GM12891 (cell line): ENCODE results near the gene MAPK8.
"Not testable (repeated sequence)": the region's sequence is repeated elsewhere in the genome, so short reads cannot be mapped to it uniquely, and the experiment has no call there.

ENCODE experiments used
- DNase-seq: peaks from one replicate; pipeline ENCODE4 v3.0.0; 2011; ENCODE audit warnings: low spot score; ENCODE audit not compliant: insufficient read length
- FAIRE-seq: peaks from 2 replicates; lab custom pipeline; 2011; peaks lifted over from hg19 to GRCh38; lab: Jason Lieb, UNC
- PAX5 ChIP-seq: IDR thresholded peaks from 2 replicates; pipeline ENCODE4 v1.6.1; 2011; ENCODE audit warnings: low read length, moderate library complexity, mild to moderate bottlenecking; ENCODE audit not compliant: insufficient read depth, severe bottlenecking
- POLR2A ChIP-seq: IDR thresholded peaks from 2 replicates; pipeline ENCODE4 v1.6.1; 2011; ENCODE audit warnings: low read depth, low read length, control low read depth
- POLR2AphosphoS5 ChIP-seq: IDR thresholded peaks from 2 replicates; pipeline ENCODE4 v1.6.1; 2011; ENCODE audit warnings: low read depth, low read length, control low read depth
- POU2F2 ChIP-seq: IDR thresholded peaks from 2 replicates; pipeline ENCODE4 v1.6.1; 2011; ENCODE audit warnings: low read depth, mild to moderate bottlenecking, control low read depth, low read length, moderate library complexity
- SPI1 ChIP-seq: IDR thresholded peaks from 2 replicates; pipeline ENCODE4 v1.6.1; 2011; ENCODE audit warnings: low read depth, low read length, control low read depth
- TAF1 ChIP-seq: IDR thresholded peaks from 2 replicates; pipeline ENCODE4 v1.6.1; 2011; ENCODE audit warnings: low read depth, low read length, control low read depth

The MAPK8 gene

GRCh38 chr10:48410503-48410902 lies 104.0 kb downstream of the MAPK8 start:
- DNase-seq (no peak), FAIRE-seq (no peak)
- no peak for TF ChIP-seq PAX5
- no peak for TF ChIP-seq SPI1
- no peak for TF ChIP-seq POLR2AphosphoS5
- no peak for TF ChIP-seq POU2F2
- no peak for TF ChIP-seq TAF1
- no peak for TF ChIP-seq POLR2A

- TF ChIP-seq PAX5, result no peak
- TF ChIP-seq POU2F2, result no peak
- TF ChIP-seq POLR2A, result no peak
- TF ChIP-seq SPI1, result no peak
- no peak for TF ChIP-seq TAF1
- no peak for TF ChIP-seq POLR2AphosphoS5
- no peak for DNase-seq
- FAIRE-seq, result no peak
These were observed 105.0 kb downstream of the MAPK8 start for GRCh38 chr10:48411510-48411909.

GRCh38 chr10:48412081-48412480 lies 105.6 kb downstream of the MAPK8 start:
- no peak for TF ChIP-seq TAF1
- DNase-seq (no peak), FAIRE-seq (no peak)

GRCh38 chr10:48412933-48413332 lies 106.5 kb downstream of the MAPK8 start:
- no peak for FAIRE-seq

GRCh38 chr10:48414160-48414559 lies 107.7 kb downstream of the MAPK8 start:
- FAIRE-seq, result no peak
- DNase-seq, result no peak
- TF ChIP-seq POLR2A (no peak), PAX5 (no peak), POU2F2 (no peak), POLR2AphosphoS5 (no peak), TAF1 (no peak), SPI1 (no peak)

More at GRCh38 chr10:48412933-48413332, 106.5 kb downstream of the MAPK8 start:
- no peak for TF ChIP-seq SPI1
- no peak for TF ChIP-seq PAX5
- no peak for TF ChIP-seq TAF1
- TF ChIP-seq POU2F2, result no peak
- TF ChIP-seq POLR2AphosphoS5, result no peak
- TF ChIP-seq POLR2A, result no peak
- no peak for DNase-seq

GRCh38 chr10:48414778-48415177 lies 108.3 kb downstream of the MAPK8 start:
- DNase-seq (no peak), FAIRE-seq (no peak)
- TF ChIP-seq POU2F2 (no peak), TAF1 (no peak)

- TF ChIP-seq SPI1, result no peak
- no peak for TF ChIP-seq POLR2A
- TF ChIP-seq POLR2AphosphoS5, result no peak
- no peak for TF ChIP-seq POU2F2
- no peak for TF ChIP-seq PAX5
- TF ChIP-seq TAF1, result no peak
- FAIRE-seq (no peak), DNase-seq (no peak)
These were observed 110.2 kb downstream of the MAPK8 start for GRCh38 chr10:48416584-48417232.

GRCh38 chr10:48417374-48417773 lies 110.9 kb downstream of the MAPK8 start:
- TF ChIP-seq SPI1 (no peak), POU2F2 (no peak), PAX5 (no peak), POLR2AphosphoS5 (no peak), POLR2A (no peak), TAF1 (no peak)
- DNase-seq, result no peak
- FAIRE-seq, result no peak

- DNase-seq, result no peak
- no peak for TF ChIP-seq POU2F2
- no peak for TF ChIP-seq SPI1
- TF ChIP-seq POLR2A, result no peak
- no peak for TF ChIP-seq POLR2AphosphoS5
- no peak for TF ChIP-seq PAX5
- no peak for TF ChIP-seq TAF1
- no peak for FAIRE-seq
These were observed 111.8 kb downstream of the MAPK8 start for GRCh38 chr10:48418189-48418788.

- DNase-seq, result no peak
- TF ChIP-seq SPI1, result no peak
- TF ChIP-seq PAX5, result no peak
- TF ChIP-seq TAF1, result no peak
- no peak for TF ChIP-seq POU2F2
- no peak for TF ChIP-seq POLR2A
- no peak for TF ChIP-seq POLR2AphosphoS5
- no peak for FAIRE-seq
These were observed 113.2 kb downstream of the MAPK8 start for GRCh38 chr10:48419714-48420113.

GRCh38 chr10:48421862-48422261 lies 115.4 kb downstream of the MAPK8 start:
- not testable (repeated sequence) for FAIRE-seq, DNase-seq
